Erythroblast (primary cell): Measurements from ENCODE around the gene ABHD2.

Experiments used
- GATA1 ChIP-seq: IDR thresholded peaks from 2 replicates; pipeline ENCODE4 v1.6.1; 2011; ENCODE audit warnings: low read depth, mild to moderate bottlenecking, control low read depth, low read length, moderate library complexity
- POLR2A ChIP-seq: IDR thresholded peaks from 2 replicates; pipeline ENCODE4 v1.6.1; 2011; ENCODE audit warnings: mild to moderate bottlenecking, low read length

- TF ChIP-seq POLR2A (no peak), GATA1 (no peak)
Observed at GRCh38 chr15:89186803-89187202, 98.5 kb downstream of the ABHD2 start.
